Mesenteric fat pad (tissue), 1 donor: ENCODE measurements around the gene KLC3. TPM values are rescaled to one million over a fixed set of nuclear protein-coding genes. Genes with fewer than 3 reads are reported as not detected.
"Not testable (repeated sequence)": the region's sequence is repeated elsewhere in the genome, so short reads cannot be mapped to it uniquely, and the experiment has no call there.

Source experiments
- DNase-seq: peaks from one replicate; pipeline ENCODE4 v3.0.0-alpha.2; 2020; ENCODE audit warnings: low spot score
- long read RNA-seq: library from polyadenylated mRNA; unstranded; transcript quantifications from one replicate; pipeline ENCODE4 v2.0.0, GENCODE V29; 2020
- total RNA-seq: library from RNA; stranded (reverse); fragmentation: NEBNext Ultra II Directional; extraction: Animal tissue kit (Norgen Biotek cat#: 25700); gene quantifications from one replicate; pipeline ENCODE4 v1.2.1, GENCODE V29; 2021
- donor health status: DM: yes; HTN: yes; CAD: no.

Gene KLC3
- total RNA-seq: not detected
- long read RNA-seq: 0 reads

- DNase-seq: no peak
Measured at GRCh38 chr19:45340232-45340898, at the start of gene KLC3. Gene KLC3 (plus strand): TSS chr19:45340750. CDS start chr19:45345542, 4,792 bp downstream.

- DNase-seq: no peak
Measured at GRCh38 chr19:45291834-45292233, 48.7 kb upstream of the KLC3 start.

GRCh38 chr19:45293682-45294081 is 46.9 kb upstream of the KLC3 start:
- DNase-seq: no peak

GRCh38 chr19:45294291-45295029 is 46.1 kb upstream of the KLC3 start:
- no peak for DNase-seq

- no peak for DNase-seq
Measured at GRCh38 chr19:45295873-45296272, 44.7 kb upstream of the KLC3 start.

- DNase-seq: no peak
Measured at GRCh38 chr19:45296355-45296754, 44.2 kb upstream of the KLC3 start.

- DNase-seq: no peak
Measured at GRCh38 chr19:45297674-45298073, 42.9 kb upstream of the KLC3 start.

- DNase-seq: no peak
Measured at GRCh38 chr19:45298264-45298663, 42.3 kb upstream of the KLC3 start.

- no peak for DNase-seq
Measured at GRCh38 chr19:45299719-45300118, 40.8 kb upstream of the KLC3 start.

- no peak for DNase-seq
Measured at GRCh38 chr19:45302416-45302815, 38.1 kb upstream of the KLC3 start.

GRCh38 chr19:45303269-45304060 is 37.1 kb upstream of the KLC3 start:
- DNase-seq: no peak

GRCh38 chr19:45304141-45304926 is 36.2 kb upstream of the KLC3 start:
- DNase-seq: no peak

GRCh38 chr19:45305007-45305406 is 35.5 kb upstream of the KLC3 start:
- DNase-seq: no peak

GRCh38 chr19:45305421-45305820 is 35.1 kb upstream of the KLC3 start:
- no peak for DNase-seq

GRCh38 chr19:45306040-45306439 is 34.5 kb upstream of the KLC3 start:
- DNase-seq: no peak

- DNase-seq: no peak
Measured at GRCh38 chr19:45306518-45307027, 34.0 kb upstream of the KLC3 start.

GRCh38 chr19:45307361-45307760 is 33.2 kb upstream of the KLC3 start:
- no peak for DNase-seq

GRCh38 chr19:45309322-45309721 is 31.2 kb upstream of the KLC3 start:
- DNase-seq: not testable (repeated sequence)

GRCh38 chr19:45311621-45312020 is 28.9 kb upstream of the KLC3 start:
- no peak for DNase-seq

- not testable (repeated sequence) for DNase-seq
Measured at GRCh38 chr19:45312285-45312684, 28.3 kb upstream of the KLC3 start.

GRCh38 chr19:45314708-45315245 is 25.8 kb upstream of the KLC3 start:
- DNase-seq: no peak
